Lower leg skin (tissue), 3 donors: ENCODE results near the gene FEZ2.

Experiments
- POLR2A ChIP-seq, 2 donors: fragments of 450-650 bp; IDR thresholded peaks; one replicate each; pipeline ENCODE4 v1.6.1; 2016 to 2017; ENCODE audit warnings: antibody characterized with exemption in 2 of 2, mild to moderate bottlenecking in 1 of 2, moderate library complexity in 1 of 2
- TF ChIP-seq, protein P1 (sequence below), 3 donors: fragments of 450-650 bp; IDR thresholded peaks; one replicate each; pipeline ENCODE4 v1.5.1; 2016; ENCODE audit warnings: antibody characterized with exemption in 3 of 3, mild to moderate bottlenecking in 3 of 3, moderate library complexity in 2 of 3

DNA sequence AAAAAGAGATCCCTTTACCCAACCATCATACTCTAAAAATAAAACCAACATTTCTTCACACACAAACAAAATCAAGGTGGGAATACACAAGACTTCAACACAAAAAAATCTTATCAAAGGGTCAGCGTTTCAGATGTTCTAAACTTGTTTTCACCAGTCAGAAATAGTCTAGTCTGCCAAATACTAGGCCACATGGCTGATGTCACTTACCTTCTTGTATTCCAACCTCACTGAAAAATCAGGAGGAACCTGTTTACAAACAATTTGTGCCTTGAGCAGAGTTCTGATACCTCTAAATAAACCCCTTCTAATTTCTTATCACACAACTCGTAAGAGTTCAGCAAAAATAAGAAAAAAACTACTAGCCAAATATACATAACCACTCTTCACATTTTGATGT, 20.1 kb downstream of the FEZ2 start:
- TF ChIP-seq, protein P1, sequence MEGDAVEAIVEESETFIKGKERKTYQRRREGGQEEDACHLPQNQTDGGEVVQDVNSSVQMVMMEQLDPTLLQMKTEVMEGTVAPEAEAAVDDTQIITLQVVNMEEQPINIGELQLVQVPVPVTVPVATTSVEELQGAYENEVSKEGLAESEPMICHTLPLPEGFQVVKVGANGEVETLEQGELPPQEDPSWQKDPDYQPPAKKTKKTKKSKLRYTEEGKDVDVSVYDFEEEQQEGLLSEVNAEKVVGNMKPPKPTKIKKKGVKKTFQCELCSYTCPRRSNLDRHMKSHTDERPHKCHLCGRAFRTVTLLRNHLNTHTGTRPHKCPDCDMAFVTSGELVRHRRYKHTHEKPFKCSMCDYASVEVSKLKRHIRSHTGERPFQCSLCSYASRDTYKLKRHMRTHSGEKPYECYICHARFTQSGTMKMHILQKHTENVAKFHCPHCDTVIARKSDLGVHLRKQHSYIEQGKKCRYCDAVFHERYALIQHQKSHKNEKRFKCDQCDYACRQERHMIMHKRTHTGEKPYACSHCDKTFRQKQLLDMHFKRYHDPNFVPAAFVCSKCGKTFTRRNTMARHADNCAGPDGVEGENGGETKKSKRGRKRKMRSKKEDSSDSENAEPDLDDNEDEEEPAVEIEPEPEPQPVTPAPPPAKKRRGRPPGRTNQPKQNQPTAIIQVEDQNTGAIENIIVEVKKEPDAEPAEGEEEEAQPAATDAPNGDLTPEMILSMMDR (IDR thresholded peaks at IDR 0.05) = no peak
- no peak for TF ChIP-seq POLR2A (IDR thresholded peaks at IDR 0.05)
